HepG2 (cell line): Measurements from ENCODE around the gene PARS2. TPM values are rescaled to one million over a fixed set of nuclear protein-coding genes. Genes with fewer than 3 reads are reported as not detected.
A peak's percentile ranks its signal among the peaks of the same experiment; 100 is the strongest.

Experiments
- CBX5 ChIP-seq: sonication (generic); formaldehyde crosslinking; IDR thresholded peaks from 2 replicates; pipeline ENCODE4 v1.4.0; 2020; ENCODE audit warnings: missing genetic modification reagents, borderline replicate concordance
- HNF1A ChIP-seq, 2 experiments: sonication (generic) in 1 of 2; formaldehyde crosslinking in 1 of 2; IDR thresholded peaks; 2 replicates each; pipeline versions ENCODE4 v1.4.0 to v1.6.1; 2016 to 2020; ENCODE audit warnings: borderline replicate concordance in 1 of 2, low read depth in 1 of 2, mild to moderate bottlenecking in 1 of 2, missing genetic modification reagents in 1 of 2
- HOXA5 ChIP-seq: sonication (generic); formaldehyde crosslinking; IDR thresholded peaks from 2 replicates; pipeline ENCODE4 v1.4.0; 2020; ENCODE audit warnings: missing genetic modification reagents
- JUNB ChIP-seq: sonication (generic); formaldehyde crosslinking; IDR thresholded peaks from 2 replicates; pipeline ENCODE4 v1.8.0; 2022; ENCODE audit warnings: missing genetic modification reagents, mild to moderate bottlenecking, borderline replicate concordance
- MTF2 ChIP-seq: sonication (generic); formaldehyde crosslinking; IDR thresholded peaks from 2 replicates; pipeline ENCODE4 v1.5.0; 2020; ENCODE audit warnings: missing genetic modification reagents, borderline replicate concordance
- MXD3 ChIP-seq: IDR thresholded peaks from 2 replicates; pipeline ENCODE4 v1.6.1; 2016; ENCODE audit warnings: mild to moderate bottlenecking, missing biosample characterization, missing genetic modification reagents
- MYC ChIP-seq: sonication (generic); formaldehyde crosslinking; IDR thresholded peaks from 2 replicates; pipeline ENCODE4 v1.9.0; 2021; ENCODE audit warnings: missing genetic modification reagents, borderline replicate concordance
- ZFP36L2 ChIP-seq: sonication (generic); formaldehyde crosslinking; IDR thresholded peaks from 2 replicates; pipeline ENCODE4 v1.4.0; 2020; ENCODE audit warnings: missing genetic modification reagents
- ZNF251 ChIP-seq: sonication (generic); formaldehyde crosslinking; IDR thresholded peaks from 2 replicates; pipeline ENCODE4 v1.9.0; 2021; ENCODE audit warnings: mild to moderate bottlenecking, missing genetic modification reagents
- ZNF607 ChIP-seq: sonication (generic); formaldehyde crosslinking; IDR thresholded peaks from 2 replicates; pipeline ENCODE4 v1.5.1; 2020; ENCODE audit warnings: missing genetic modification reagents, mild to moderate bottlenecking, borderline replicate concordance
- polyA plus RNA-seq, 8 experiments: library from polyadenylated mRNA; depleted of rRNA in 3 of 8; stranded (reverse) in 7 of 8; unstranded in 1 of 8; fragments of >200 nt; fragmentation: Illumina TruSeq in 4 of 8; extraction: Trizol in 4 of 8; gene quantifications; 2 replicates each; pipeline versions ENCODE4 v1.2.1 to v1.2.3, GENCODE V29; 2011 to 2016; ENCODE audit warnings: low read depth in 4 of 8, missing spikeins in 1 of 8, mixed read lengths in 1 of 8; ENCODE audit not compliant: insufficient read depth in 1 of 8
- total RNA-seq, 5 experiments: library from RNA; depleted of rRNA; stranded (reverse); fragments of >200 nt; fragmentation: Illumina TruSeq; extraction: Trizol; gene quantifications; 2 replicates each; pipeline ENCODE4 v1.2.3, GENCODE V29; 2016; ENCODE audit warnings: low read depth in 1 of 5
- TF ChIP-seq, protein P1 (sequence below): sonication (generic); formaldehyde crosslinking; IDR thresholded peaks from 2 replicates; pipeline ENCODE4 v1.9.0; 2021; ENCODE audit warnings: missing genetic modification reagents, borderline replicate concordance
- TF ChIP-seq, protein P2 (sequence below): sonication (generic); formaldehyde crosslinking; IDR thresholded peaks from 2 replicates; pipeline ENCODE4 v1.8.1; 2022; ENCODE audit warnings: low read depth, mild to moderate bottlenecking, missing genetic modification reagents
- TF ChIP-seq, protein P3 (sequence below): sonication (generic); formaldehyde crosslinking; IDR thresholded peaks from 2 replicates; pipeline ENCODE4 v1.5.1; 2020; ENCODE audit warnings: mild to moderate bottlenecking, missing genetic modification reagents, moderate library complexity

The PARS2 gene
- total and polyA plus RNA-seq, 2 of the 13 experiments (the other 11 are each of a cell fraction or from before 2014, with no cell fraction given): 2.4 to 4.6 TPM

DNA sequence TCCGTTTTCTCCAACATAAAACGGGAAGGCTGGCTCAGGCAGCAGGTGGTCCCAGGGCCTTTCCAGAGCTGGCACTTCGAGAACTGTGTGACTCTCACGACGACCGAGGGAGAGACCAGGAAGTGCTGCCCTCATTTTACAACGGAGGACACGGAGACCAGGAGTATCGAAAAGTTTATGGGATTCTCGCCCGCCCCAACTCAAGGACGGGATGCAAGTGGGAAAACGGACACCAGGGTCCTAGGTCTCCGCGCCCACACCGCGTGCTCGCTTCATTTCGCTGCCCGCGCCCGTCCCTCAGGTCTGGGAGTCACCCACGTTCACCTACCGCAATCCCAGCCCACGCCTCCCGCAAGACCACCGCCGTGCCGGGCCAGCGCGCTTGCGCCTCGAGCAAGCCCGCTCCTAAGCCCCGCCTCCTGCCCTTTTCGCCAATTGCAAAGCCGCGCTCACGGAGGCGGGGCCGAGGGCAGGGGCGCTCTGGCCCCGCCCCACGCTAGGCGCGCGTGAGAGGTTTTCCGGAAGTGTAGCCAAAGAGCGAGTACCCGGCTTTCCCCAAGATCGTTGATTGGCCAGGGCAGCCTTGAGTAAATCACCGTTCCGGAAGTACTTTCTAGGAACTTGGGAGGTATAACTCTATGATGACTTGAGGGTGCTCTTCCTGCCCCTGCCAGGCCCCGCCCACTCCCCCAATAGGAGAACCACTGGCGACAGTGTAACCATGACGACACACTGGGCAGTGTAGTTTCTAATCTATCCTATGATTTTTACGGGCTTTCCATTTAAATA, at the start of gene PARS2 (continued):
- peak; percentile 81; the same call in 1 of the 2 replicates for TF ChIP-seq ZNF607 (CRISPR knock-in tag)
- peak; percentile 58; the same call in 1 of the 2 replicates for TF ChIP-seq HOXA5 (CRISPR knock-in tag)
- no peak for TF ChIP-seq CBX5 (CRISPR knock-in tag)
- no peak for TF ChIP-seq MTF2 (CRISPR knock-in tag)
- no peak for TF ChIP-seq ZNF251 (CRISPR knock-in tag)
- TF ChIP-seq ZFP36L2 (CRISPR knock-in tag): no peak
- TF ChIP-seq HNF1A (IDR thresholded peaks at IDR 0.05; ENCODE audit: low read depth): no peak
- TF ChIP-seq HNF1A (CRISPR knock-in tag; IDR thresholded peaks at IDR 0.05; ENCODE audit: borderline replicate concordance): no peak
- TF ChIP-seq JUNB (CRISPR knock-in tag): no peak
- TF ChIP-seq, protein P1, sequence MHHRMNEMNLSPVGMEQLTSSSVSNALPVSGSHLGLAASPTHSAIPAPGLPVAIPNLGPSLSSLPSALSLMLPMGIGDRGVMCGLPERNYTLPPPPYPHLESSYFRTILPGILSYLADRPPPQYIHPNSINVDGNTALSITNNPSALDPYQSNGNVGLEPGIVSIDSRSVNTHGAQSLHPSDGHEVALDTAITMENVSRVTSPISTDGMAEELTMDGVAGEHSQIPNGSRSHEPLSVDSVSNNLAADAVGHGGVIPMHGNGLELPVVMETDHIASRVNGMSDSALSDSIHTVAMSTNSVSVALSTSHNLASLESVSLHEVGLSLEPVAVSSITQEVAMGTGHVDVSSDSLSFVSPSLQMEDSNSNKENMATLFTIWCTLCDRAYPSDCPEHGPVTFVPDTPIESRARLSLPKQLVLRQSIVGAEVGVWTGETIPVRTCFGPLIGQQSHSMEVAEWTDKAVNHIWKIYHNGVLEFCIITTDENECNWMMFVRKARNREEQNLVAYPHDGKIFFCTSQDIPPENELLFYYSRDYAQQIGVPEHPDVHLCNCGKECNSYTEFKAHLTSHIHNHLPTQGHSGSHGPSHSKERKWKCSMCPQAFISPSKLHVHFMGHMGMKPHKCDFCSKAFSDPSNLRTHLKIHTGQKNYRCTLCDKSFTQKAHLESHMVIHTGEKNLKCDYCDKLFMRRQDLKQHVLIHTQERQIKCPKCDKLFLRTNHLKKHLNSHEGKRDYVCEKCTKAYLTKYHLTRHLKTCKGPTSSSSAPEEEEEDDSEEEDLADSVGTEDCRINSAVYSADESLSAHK (CRISPR knock-in tag): no peak
- TF ChIP-seq, protein P2, sequence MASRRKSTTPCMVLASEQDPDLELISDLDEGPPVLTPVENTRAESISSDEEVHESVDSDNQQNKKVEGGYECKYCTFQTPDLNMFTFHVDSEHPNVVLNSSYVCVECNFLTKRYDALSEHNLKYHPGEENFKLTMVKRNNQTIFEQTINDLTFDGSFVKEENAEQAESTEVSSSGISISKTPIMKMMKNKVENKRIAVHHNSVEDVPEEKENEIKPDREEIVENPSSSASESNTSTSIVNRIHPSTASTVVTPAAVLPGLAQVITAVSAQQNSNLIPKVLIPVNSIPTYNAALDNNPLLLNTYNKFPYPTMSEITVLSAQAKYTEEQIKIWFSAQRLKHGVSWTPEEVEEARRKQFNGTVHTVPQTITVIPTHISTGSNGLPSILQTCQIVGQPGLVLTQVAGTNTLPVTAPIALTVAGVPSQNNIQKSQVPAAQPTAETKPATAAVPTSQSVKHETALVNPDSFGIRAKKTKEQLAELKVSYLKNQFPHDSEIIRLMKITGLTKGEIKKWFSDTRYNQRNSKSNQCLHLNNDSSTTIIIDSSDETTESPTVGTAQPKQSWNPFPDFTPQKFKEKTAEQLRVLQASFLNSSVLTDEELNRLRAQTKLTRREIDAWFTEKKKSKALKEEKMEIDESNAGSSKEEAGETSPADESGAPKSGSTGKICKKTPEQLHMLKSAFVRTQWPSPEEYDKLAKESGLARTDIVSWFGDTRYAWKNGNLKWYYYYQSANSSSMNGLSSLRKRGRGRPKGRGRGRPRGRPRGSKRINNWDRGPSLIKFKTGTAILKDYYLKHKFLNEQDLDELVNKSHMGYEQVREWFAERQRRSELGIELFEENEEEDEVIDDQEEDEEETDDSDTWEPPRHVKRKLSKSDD (CRISPR knock-in tag): no peak
- peak; percentile 62; the same call in 1 of the 2 replicates for TF ChIP-seq MXD3 (CRISPR knock-in tag)
- TF ChIP-seq MYC: peak; percentile 76; the same call in 1 of the 2 replicates
- TF ChIP-seq, protein P3, sequence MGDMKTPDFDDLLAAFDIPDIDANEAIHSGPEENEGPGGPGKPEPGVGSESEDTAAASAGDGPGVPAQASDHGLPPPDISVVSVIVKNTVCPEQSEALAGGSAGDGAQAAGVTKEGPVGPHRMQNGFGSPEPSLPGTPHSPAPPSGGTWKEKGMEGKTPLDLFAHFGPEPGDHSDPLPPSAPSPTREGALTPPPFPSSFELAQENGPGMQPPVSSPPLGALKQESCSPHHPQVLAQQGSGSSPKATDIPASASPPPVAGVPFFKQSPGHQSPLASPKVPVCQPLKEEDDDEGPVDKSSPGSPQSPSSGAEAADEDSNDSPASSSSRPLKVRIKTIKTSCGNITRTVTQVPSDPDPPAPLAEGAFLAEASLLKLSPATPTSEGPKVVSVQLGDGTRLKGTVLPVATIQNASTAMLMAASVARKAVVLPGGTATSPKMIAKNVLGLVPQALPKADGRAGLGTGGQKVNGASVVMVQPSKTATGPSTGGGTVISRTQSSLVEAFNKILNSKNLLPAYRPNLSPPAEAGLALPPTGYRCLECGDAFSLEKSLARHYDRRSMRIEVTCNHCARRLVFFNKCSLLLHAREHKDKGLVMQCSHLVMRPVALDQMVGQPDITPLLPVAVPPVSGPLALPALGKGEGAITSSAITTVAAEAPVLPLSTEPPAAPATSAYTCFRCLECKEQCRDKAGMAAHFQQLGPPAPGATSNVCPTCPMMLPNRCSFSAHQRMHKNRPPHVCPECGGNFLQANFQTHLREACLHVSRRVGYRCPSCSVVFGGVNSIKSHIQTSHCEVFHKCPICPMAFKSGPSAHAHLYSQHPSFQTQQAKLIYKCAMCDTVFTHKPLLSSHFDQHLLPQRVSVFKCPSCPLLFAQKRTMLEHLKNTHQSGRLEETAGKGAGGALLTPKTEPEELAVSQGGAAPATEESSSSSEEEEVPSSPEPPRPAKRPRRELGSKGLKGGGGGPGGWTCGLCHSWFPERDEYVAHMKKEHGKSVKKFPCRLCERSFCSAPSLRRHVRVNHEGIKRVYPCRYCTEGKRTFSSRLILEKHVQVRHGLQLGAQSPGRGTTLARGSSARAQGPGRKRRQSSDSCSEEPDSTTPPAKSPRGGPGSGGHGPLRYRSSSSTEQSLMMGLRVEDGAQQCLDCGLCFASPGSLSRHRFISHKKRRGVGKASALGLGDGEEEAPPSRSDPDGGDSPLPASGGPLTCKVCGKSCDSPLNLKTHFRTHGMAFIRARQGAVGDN (CRISPR knock-in tag): peak; percentile 89
